Activated naive CD4-positive, alpha-beta T cell treated with anti-CD3 and anti-CD28 coated beads for 36 hours (primary cell): ENCODE data around the gene ZNF805. TPM values are rescaled to one million over a fixed set of nuclear protein-coding genes. Genes with fewer than 3 reads are reported as not detected.

Source experiments
- CTCF ChIA-PET: fragments of 350-600 bp; sonication (Branson Sonifier 250); formaldehyde crosslinking; loops from one replicate; lab custom pipeline; 2021; ENCODE audit warnings: antibody characterized with exemption; lab: Charles Lee
- DNase-seq: peaks from one replicate; pipeline ENCODE4 v3.0.0-alpha.2; 2020
- H3K27ac Mint-ChIP-seq: one replicate; pipeline ENCODE4 v1.8.0; 2021; ENCODE audit warnings: mild to moderate bottlenecking, mixed read lengths
- H3K27me3 Mint-ChIP-seq: one replicate; pipeline ENCODE4 v1.8.0; 2021; ENCODE audit warnings: low read depth, mixed read lengths
- H3K36me3 Mint-ChIP-seq: one replicate; pipeline ENCODE4 v1.8.0; 2021; ENCODE audit warnings: low read depth, mixed read lengths
- H3K4me1 Mint-ChIP-seq: one replicate; pipeline ENCODE4 v1.8.0; 2021; ENCODE audit warnings: low read depth, mixed read lengths
- H3K4me3 Mint-ChIP-seq: one replicate; pipeline ENCODE4 v1.8.0; 2021; ENCODE audit warnings: mild to moderate bottlenecking, moderate library complexity, mixed read lengths
- H3K9me3 Mint-ChIP-seq: one replicate; pipeline ENCODE4 v1.8.0; 2021; ENCODE audit warnings: mixed read lengths
- intact Hi-C: fragments of 100-400 bp; cut with micrococcal nuclease; formaldehyde crosslinking; loops from one replicate; pipeline ENCODE4 v1.15.1; 2023
- total RNA-seq, 2 experiments: library from RNA; stranded (reverse); gene quantifications; one replicate each; pipeline ENCODE4 v1.2.3, GENCODE V29; 2021

ZNF805 gene
- total RNA-seq, 2 experiments from 2014 or later = 6.0 to 6.5 TPM

GRCh38 chr19:57302727-57303401 lies 62.4 kb downstream of the ZNF805 start:
- CTCF ChIA-PET = no interaction called here
- no peak for DNase-seq
- Mint-ChIP-seq H3K4me3 (no peak overlapping the region), H3K9me3 (peaks cover 30% of the 10 kb centered on the region), H3K27me3 (no peaks in the 10 kb centered on the region), H3K4me1 (no peaks in the 10 kb centered on the region), H3K36me3 (peaks cover 75% of the 10 kb centered on the region), H3K27ac (no peak overlapping the region)
- intact Hi-C loops = no loop called here

Other genes starting within 250 kb of the ZNF805 start
- not detected for gene USP29, start 120.6 kb upstream of the ZNF805 start, total RNA-seq
- gene ZIM3, start 95.4 kb upstream of the ZNF805 start, total RNA-seq = not detected
- gene DUXA, start 73.1 kb upstream of the ZNF805 start, total RNA-seq = not detected
- gene ZNF264, start 49.1 kb upstream of the ZNF805 start, total RNA-seq = 10 to 100 TPM; 18.4 to 18.5 TPM
- gene AURKC, start 9.6 kb upstream of the ZNF805 start, total RNA-seq = 1 to 10 TPM in 1 of 2 experiments, under 1 TPM in 1; 0.40 to 1.2 TPM
- 10 to 100 TPM; 61.4 to 63.3 TPM for gene ZNF460, start 39.9 kb downstream of the ZNF805 start, total RNA-seq
- 1 to 10 TPM; 3.2 to 3.5 TPM for gene ZNF543, start 79.8 kb downstream of the ZNF805 start, total RNA-seq
- gene ZNF304, start 110.6 kb downstream of the ZNF805 start, total RNA-seq = 1 to 10 TPM; 3.3 to 3.6 TPM
- 1 to 10 TPM; 3.1 to 3.4 TPM for gene TRAPPC2B, start 122.9 kb downstream of the ZNF805 start, total RNA-seq
- gene ZNF547, start 122.9 kb downstream of the ZNF805 start, total RNA-seq = 1 to 10 TPM in 1 of 2 experiments, under 1 TPM in 1; 0.84 to 1.3 TPM
- gene ZNF548, start 149.2 kb downstream of the ZNF805 start, total RNA-seq = 10 to 100 TPM; 11.9 to 13.3 TPM
- 1 to 10 TPM; 4.6 to 6.3 TPM for gene ZNF17, start 170.5 kb downstream of the ZNF805 start, total RNA-seq
- 1 to 10 TPM; 8.2 to 9.9 TPM for gene ZNF749, start 194.7 kb downstream of the ZNF805 start, total RNA-seq
- gene VN1R1, start 216.5 kb downstream of the ZNF805 start, total RNA-seq = under 1 TPM; 0.15 to 0.19 TPM
- 1 to 10 TPM; 6.0 to 8.3 TPM for gene ZNF772, start 236.9 kb downstream of the ZNF805 start, total RNA-seq
- gene ZNF419, start 247.1 kb downstream of the ZNF805 start, total RNA-seq = 1 to 10 TPM; 5.3 to 5.9 TPM